Myocyte (in vitro differentiated cells): ENCODE measurements around the gene CAMK2D. TPM values are rescaled to one million over a fixed set of nuclear protein-coding genes. Genes with fewer than 3 reads are reported as not detected.

Source experiments
- DNase-seq: peaks from one replicate; pipeline ENCODE4 v3.0.0-alpha.2; 2012; ENCODE audit warnings: low read depth
- total RNA-seq: library from RNA; depleted of rRNA; stranded (reverse); fragments of >200 nt; gene quantifications from 2 replicates; pipeline ENCODE4 v1.2.3, GENCODE V29; 2014

CAMK2D gene
- total RNA-seq, 1 donor from 2014 or later: 306 TPM

GRCh38 chr4:113404167-113404571 is 357.4 kb downstream of the CAMK2D start:
- DNase-seq: no peak

Other genes with a start within 250 kb of the CAMK2D start
- 12.5 and 12.8 TPM in 2 replicates for gene ARSJ, start 217.9 kb upstream of the CAMK2D start, total RNA-seq